ENCODE results near the gene NR3C2. TPM values are rescaled to one million over a fixed set of nuclear protein-coding genes. Genes with fewer than 3 reads are reported as not detected.

Gene NR3C2
- polyA plus RNA-seq, 1 donor from 2014 or later, result 0.06 TPM

DNA sequence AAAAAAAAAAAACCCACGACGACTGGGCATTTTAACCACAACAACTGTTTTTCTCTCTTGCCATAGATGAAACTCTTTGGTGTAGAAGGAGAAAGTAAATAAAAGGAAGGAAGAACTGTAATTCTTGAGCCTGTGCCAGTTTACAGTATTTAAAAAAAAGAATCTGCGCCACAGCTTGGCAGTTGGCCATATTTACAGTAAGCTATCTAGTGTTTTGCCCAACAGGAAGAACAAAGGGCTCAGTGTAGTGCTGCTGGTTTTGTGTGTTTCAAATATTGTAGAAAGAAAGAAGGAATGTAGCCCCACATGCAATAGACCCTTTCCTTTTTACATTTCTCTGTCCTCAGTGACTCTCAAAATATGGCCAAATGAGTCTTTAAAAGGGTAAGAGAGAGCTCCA lies 66.1 kb downstream of the NR3C2 start:
- TF ChIP-seq EP300 (conservative IDR thresholded peaks at IDR 0.05; ENCODE audit: poor library complexity, severe bottlenecking) (no peak), POLR2AphosphoS5 (IDR thresholded peaks at IDR 0.05) (no peak), SMC3 (conservative IDR thresholded peaks at IDR 0.05; ENCODE audit: poor library complexity) (no peak), EZH2 (IDR thresholded peaks at IDR 0.05; ENCODE audit: borderline replicate concordance, insufficient read depth, low read length, poor library complexity, severe bottlenecking) (no peak)
- H4K20me1 ChIP-seq (ENCODE audit: insufficient read depth), result no peaks in the 10 kb centered on the region
- no peak overlapping the region for H2AFZ ChIP-seq (ENCODE audit: low read depth, low read length)
- H3K4me2 ChIP-seq (ENCODE audit: low read length), result no peak overlapping the region
- H3K4me3 ChIP-seq (ENCODE audit: low read length), result no peak overlapping the region
- no peaks in the 10 kb centered on the region for H3K36me3 ChIP-seq (ENCODE audit: insufficient read depth, low read length)
- H3K27ac ChIP-seq (ENCODE audit: low read length), result no peak overlapping the region
- H3F3A ChIP-seq (ENCODE audit: insufficient read depth, low read length, poor library complexity, severe bottlenecking), result no peaks in the 10 kb centered on the region
- no peak overlapping the region for H3K9ac ChIP-seq (ENCODE audit: low read length)
- H3K27me3 ChIP-seq (ENCODE audit: insufficient read depth, low read depth, low read length), result no peaks in the 10 kb centered on the region
- H3K9me3 ChIP-seq (ENCODE audit: low read length), result no peaks in the 10 kb centered on the region
- H3K79me2 ChIP-seq (replicated peaks; ENCODE audit: insufficient read depth, low read length), result no peaks in the 10 kb centered on the region
- H3K9me2 ChIP-seq (ENCODE audit: insufficient read depth, low read length), result no peaks in the 10 kb centered on the region

GRCh38 chr4:148375584-148375983 lies 66.6 kb downstream of the NR3C2 start:
- Histone ChIP-seq H2AFZ (ENCODE audit: low read depth, low read length) (no peak overlapping the region), H3K9me3 (ENCODE audit: low read length) (no peaks in the 10 kb centered on the region), H3K27ac (ENCODE audit: low read length) (no peak overlapping the region), H3K27me3 (ENCODE audit: insufficient read depth, low read depth, low read length) (no peaks in the 10 kb centered on the region), H3F3A (ENCODE audit: insufficient read depth, low read length, poor library complexity, severe bottlenecking) (no peaks in the 10 kb centered on the region), H3K36me3 (ENCODE audit: insufficient read depth, low read length) (no peaks in the 10 kb centered on the region), H3K9ac (ENCODE audit: low read length) (no peak overlapping the region), H3K79me2 (replicated peaks; ENCODE audit: insufficient read depth, low read length) (no peaks in the 10 kb centered on the region), H3K9me2 (ENCODE audit: insufficient read depth, low read length) (no peaks in the 10 kb centered on the region), H4K20me1 (ENCODE audit: insufficient read depth) (no peaks in the 10 kb centered on the region), H3K4me2 (ENCODE audit: low read length) (no peak overlapping the region), H3K4me3 (ENCODE audit: low read length) (no peak overlapping the region)
- TF ChIP-seq TAF1 (IDR thresholded peaks at IDR 0.05; ENCODE audit: low read depth), result no peak
- no peak for TF ChIP-seq SMC3 (conservative IDR thresholded peaks at IDR 0.05; ENCODE audit: poor library complexity)
- no peak for TF ChIP-seq EP300 (conservative IDR thresholded peaks at IDR 0.05; ENCODE audit: poor library complexity, severe bottlenecking)
- TF ChIP-seq EZH2 (IDR thresholded peaks at IDR 0.05; ENCODE audit: borderline replicate concordance, insufficient read depth, low read length, poor library complexity, severe bottlenecking), result no peak
- TF ChIP-seq MXI1 (conservative IDR thresholded peaks at IDR 0.05; ENCODE audit: poor library complexity, severe bottlenecking), result no peak
- TF ChIP-seq POLR2AphosphoS5 (IDR thresholded peaks at IDR 0.05), result no peak
- TF ChIP-seq CTCF (IDR thresholded peaks at IDR 0.05; ENCODE audit: poor library complexity, severe bottlenecking), result no peak
- TF ChIP-seq, protein P1, sequence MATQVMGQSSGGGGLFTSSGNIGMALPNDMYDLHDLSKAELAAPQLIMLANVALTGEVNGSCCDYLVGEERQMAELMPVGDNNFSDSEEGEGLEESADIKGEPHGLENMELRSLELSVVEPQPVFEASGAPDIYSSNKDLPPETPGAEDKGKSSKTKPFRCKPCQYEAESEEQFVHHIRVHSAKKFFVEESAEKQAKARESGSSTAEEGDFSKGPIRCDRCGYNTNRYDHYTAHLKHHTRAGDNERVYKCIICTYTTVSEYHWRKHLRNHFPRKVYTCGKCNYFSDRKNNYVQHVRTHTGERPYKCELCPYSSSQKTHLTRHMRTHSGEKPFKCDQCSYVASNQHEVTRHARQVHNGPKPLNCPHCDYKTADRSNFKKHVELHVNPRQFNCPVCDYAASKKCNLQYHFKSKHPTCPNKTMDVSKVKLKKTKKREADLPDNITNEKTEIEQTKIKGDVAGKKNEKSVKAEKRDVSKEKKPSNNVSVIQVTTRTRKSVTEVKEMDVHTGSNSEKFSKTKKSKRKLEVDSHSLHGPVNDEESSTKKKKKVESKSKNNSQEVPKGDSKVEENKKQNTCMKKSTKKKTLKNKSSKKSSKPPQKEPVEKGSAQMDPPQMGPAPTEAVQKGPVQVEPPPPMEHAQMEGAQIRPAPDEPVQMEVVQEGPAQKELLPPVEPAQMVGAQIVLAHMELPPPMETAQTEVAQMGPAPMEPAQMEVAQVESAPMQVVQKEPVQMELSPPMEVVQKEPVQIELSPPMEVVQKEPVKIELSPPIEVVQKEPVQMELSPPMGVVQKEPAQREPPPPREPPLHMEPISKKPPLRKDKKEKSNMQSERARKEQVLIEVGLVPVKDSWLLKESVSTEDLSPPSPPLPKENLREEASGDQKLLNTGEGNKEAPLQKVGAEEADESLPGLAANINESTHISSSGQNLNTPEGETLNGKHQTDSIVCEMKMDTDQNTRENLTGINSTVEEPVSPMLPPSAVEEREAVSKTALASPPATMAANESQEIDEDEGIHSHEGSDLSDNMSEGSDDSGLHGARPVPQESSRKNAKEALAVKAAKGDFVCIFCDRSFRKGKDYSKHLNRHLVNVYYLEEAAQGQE (IDR thresholded peaks at IDR 0.05; ENCODE audit: borderline replicate concordance), result no peak
- no peak for TF ChIP-seq RAD21 (conservative IDR thresholded peaks at IDR 0.05)

Data from neural cell (in vitro differentiated cells).